Measurements from ENCODE around the gene TMEM54.

TMEM54 gene

DNA sequence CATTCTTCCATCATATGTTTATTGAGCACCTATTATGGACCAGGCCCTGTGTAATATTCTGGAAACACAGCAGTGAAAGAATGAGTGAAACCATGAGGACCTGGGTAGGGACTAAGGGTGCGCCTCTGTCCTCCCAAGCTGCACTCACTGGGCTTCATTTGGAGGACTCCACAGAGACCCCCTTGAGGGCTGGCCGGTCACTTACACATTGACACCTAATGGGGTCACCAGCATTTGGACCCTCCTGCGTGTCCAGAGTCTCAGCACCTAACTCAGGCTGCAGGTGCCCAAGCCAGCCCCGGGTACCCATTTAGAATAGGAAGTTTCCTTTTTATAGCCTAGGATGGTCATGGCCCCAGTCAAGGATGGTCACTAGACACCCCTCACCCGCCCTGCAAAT lies 27.7 kb downstream of the TMEM54 start:
- Mint-ChIP-seq H3K4me3 (no peak overlapping the region), H3K36me3 (ENCODE audit: low read depth) (peaks cover 4% of the 10 kb centered on the region), H3K9me3 (no peaks in the 10 kb centered on the region), H3K4me1 (peaks cover 70% of the 10 kb centered on the region), H3K27ac (no peak overlapping the region), H3K27me3 (ENCODE audit: low read depth, poor library complexity) (peaks cover 22% of the 10 kb centered on the region)
- TF ChIP-seq, protein P1, sequence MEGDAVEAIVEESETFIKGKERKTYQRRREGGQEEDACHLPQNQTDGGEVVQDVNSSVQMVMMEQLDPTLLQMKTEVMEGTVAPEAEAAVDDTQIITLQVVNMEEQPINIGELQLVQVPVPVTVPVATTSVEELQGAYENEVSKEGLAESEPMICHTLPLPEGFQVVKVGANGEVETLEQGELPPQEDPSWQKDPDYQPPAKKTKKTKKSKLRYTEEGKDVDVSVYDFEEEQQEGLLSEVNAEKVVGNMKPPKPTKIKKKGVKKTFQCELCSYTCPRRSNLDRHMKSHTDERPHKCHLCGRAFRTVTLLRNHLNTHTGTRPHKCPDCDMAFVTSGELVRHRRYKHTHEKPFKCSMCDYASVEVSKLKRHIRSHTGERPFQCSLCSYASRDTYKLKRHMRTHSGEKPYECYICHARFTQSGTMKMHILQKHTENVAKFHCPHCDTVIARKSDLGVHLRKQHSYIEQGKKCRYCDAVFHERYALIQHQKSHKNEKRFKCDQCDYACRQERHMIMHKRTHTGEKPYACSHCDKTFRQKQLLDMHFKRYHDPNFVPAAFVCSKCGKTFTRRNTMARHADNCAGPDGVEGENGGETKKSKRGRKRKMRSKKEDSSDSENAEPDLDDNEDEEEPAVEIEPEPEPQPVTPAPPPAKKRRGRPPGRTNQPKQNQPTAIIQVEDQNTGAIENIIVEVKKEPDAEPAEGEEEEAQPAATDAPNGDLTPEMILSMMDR (IDR thresholded peaks at IDR 0.05) = no peak
- DNase-seq = no peak

DNA sequence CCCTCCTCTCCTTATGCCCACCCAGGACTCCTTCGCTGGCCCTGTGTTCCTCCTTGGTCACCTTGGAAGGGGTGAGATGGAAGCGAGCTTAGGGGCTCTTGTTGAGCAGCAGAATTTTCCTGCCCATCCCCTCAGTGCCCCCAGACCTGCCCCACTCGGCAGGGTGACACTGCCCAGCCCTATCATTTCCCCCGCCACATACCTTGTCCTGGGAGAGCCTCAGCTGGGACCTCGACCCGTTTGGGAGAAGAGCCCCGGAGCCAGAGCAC lies 29.1 kb downstream of the TMEM54 start:
- H3K9me3 Mint-ChIP-seq = no peaks in the 10 kb centered on the region
- peaks cover 65% of the 10 kb centered on the region for H3K4me1 Mint-ChIP-seq
- TF ChIP-seq, protein P1 (IDR thresholded peaks at IDR 0.05) = no peak
- peaks cover 11% of the 10 kb centered on the region for H3K36me3 Mint-ChIP-seq (ENCODE audit: low read depth)
- no peak overlapping the region for H3K27ac Mint-ChIP-seq
- no peak for DNase-seq
- H3K27me3 Mint-ChIP-seq (ENCODE audit: low read depth, poor library complexity) = peaks cover 28% of the 10 kb centered on the region
- H3K4me3 Mint-ChIP-seq = peak overlapping the region; percentile 85

DNA sequence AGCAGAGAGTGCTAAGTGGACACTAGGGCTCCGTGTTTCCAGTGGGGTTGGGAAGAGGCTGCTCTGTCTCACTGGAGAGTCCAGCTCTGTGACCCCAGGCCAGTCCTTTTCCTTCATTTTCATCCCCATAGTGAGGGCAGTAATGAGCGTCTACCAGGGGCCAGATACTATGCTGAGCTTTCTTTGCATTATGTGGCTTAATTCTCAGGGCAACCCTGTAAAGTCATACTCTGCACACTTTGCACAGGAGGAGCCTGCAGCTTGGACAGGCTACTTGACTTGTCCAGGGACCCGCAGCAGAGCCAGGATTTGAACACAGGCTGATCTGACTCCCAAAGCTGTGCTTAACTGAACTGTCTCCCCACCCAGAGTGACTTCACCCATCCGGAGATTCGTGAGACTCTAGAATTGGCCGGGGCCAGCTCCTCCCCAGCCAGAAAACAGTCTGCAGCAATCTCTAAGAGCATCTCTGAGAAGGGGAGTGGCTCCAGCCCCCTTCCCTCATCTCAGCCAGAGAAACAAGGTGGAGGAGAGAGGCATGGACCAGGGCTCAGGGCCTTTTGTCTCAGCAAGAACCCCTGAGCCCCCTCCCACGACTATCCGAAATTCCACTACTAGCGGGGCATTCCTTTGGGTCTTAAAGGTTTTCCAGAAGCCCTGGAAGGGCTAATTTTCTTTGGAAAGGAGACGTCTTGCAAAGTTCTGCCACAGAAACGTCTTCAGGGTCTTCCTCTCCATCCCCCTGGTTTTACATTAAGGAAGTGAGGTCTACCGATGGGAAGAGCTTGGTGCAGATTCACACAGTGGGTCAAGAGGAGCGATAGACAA lies 29.6 kb downstream of the TMEM54 start:
- peaks cover 62% of the 10 kb centered on the region for H3K4me1 Mint-ChIP-seq
- H3K27ac Mint-ChIP-seq = no peak overlapping the region
- DNase-seq = no peak
- peak overlapping the region; percentile 85 for H3K4me3 Mint-ChIP-seq
- peaks cover 14% of the 10 kb centered on the region for H3K36me3 Mint-ChIP-seq (ENCODE audit: low read depth)
- TF ChIP-seq, protein P1 (IDR thresholded peaks at IDR 0.05) = no peak
- H3K9me3 Mint-ChIP-seq = no peaks in the 10 kb centered on the region
- H3K27me3 Mint-ChIP-seq (ENCODE audit: low read depth, poor library complexity) = peaks cover 28% of the 10 kb centered on the region

DNA sequence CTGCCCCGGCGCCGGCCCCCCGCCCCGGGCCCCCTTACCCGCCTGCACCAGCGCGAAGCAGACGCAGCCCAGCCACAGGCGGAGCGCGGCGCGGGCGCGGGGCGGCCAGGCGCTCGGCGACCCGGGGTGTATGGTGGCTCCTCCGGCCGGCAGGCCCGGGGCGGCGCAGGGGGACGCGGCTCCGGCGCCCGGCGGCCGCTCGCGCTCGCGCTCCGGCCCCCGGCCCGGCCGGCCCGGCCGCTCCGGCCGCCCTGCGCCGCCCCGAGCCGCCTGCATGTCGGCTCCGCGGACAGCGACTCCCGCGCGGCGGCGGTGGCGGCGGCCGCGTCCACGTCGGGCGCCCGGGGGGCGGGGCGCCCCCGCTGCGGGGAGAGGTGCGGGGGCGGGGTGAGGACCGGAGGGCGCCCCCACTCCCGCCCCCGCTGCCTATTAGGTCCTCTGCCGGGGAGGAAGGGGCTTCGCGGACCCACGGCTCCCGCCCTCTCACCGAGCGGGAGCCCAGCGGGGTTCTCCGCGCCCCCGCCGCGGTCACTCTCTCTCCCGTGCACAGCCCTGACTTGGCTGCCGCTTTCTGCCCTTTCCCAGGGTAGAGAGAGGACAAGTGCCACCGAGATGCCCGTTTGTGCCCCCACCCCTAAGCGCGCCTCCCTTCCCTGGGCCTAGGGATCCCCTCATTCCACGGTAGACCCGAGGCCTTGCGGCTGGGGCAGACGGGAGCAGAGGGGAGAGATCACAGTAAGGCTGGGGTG lies 30.4 kb downstream of the TMEM54 start, which contains the start of gene FNDC5:
TSS of gene FNDC5 (minus strand) at position 298 of the 749 bp plus-strand sequence.
- TF ChIP-seq, protein P1 (IDR thresholded peaks at IDR 0.05) = no peak
- H3K9me3 Mint-ChIP-seq = no peaks in the 10 kb centered on the region
- H3K27me3 Mint-ChIP-seq (ENCODE audit: low read depth, poor library complexity) = peaks cover 28% of the 10 kb centered on the region
- DNase-seq = peak; percentile 78
- peak within 1 kb of the TSS; percentile 85 for H3K4me3 Mint-ChIP-seq
- no peak within 1 kb of the TSS for H3K27ac Mint-ChIP-seq
- peaks cover 14% of the 10 kb centered on the region for H3K36me3 Mint-ChIP-seq (ENCODE audit: low read depth)
- peaks cover 62% of the 10 kb centered on the region for H3K4me1 Mint-ChIP-seq

DNA sequence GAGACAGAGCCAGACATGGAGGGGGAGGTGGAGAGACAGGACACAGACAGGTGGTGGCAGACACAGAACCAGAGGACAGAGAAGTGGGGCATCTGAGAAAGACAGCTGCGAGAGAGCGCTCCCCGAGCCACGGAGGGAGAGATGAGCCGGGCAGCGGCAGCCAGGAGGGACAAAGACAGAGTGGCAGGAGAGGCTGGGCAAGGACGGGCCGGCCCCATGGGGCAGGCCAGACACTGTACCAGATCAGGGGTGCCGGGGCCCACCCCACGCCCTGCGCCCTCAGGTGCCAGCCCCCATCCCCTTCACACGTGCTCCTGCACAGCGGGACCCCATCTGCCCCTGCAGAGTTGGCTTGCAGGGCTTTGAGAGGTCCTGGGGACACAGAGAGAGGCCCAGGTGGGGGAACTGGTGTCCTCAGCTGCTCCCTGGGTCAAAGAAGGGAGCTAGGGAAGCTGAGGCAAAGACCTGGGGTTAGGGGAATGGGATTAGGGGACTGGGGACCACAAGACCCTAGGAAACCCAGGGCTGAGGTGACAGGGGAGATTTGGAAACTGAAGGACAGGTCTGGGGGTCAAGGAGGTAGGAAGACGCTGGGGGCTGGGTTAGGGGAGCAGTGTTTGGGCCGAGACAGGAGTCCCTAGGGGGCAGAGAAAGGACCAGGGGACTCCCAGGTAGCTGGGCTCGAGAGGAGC lies 31.1 kb downstream of the TMEM54 start:
- Mint-ChIP-seq H3K4me1 (peaks cover 55% of the 10 kb centered on the region), H3K9me3 (no peaks in the 10 kb centered on the region), H3K36me3 (ENCODE audit: low read depth) (peaks cover 14% of the 10 kb centered on the region), H3K27ac (no peak overlapping the region), H3K4me3 (peak overlapping the region; percentile 85), H3K27me3 (ENCODE audit: low read depth, poor library complexity) (peaks cover 28% of the 10 kb centered on the region)
- TF ChIP-seq, protein P1 (IDR thresholded peaks at IDR 0.05) = no peak
- no peak for DNase-seq
